Caco-2 (cell line): ENCODE results near the gene HS6ST2. TPM values are rescaled to one million over a fixed set of nuclear protein-coding genes. Genes with fewer than 3 reads are reported as not detected.

Experiments used
- BruUV-seq: library from RNA; stranded (reverse); fragments of 400-500 nt; replicated peaks from 2 replicates; lab custom pipeline; 2021; lab: Mats Ljungman, UMichigan
- CTCF ChIA-PET: fragments of 300-600 bp; sonication (Branson Sonifier 250); formaldehyde crosslinking; loops from one replicate; lab custom pipeline; 2022; ENCODE audit warnings: antibody characterized with exemption; lab: Charles Lee
- POLR2A ChIA-PET: fragments of 300-600 bp; sonication (Branson Sonifier 250); formaldehyde crosslinking; loops from one replicate; lab custom pipeline; 2022; ENCODE audit warnings: antibody characterized with exemption; lab: Charles Lee
- DNase-seq, 2 experiments: peaks; one replicate each; pipeline versions ENCODE4 v3.0.0 to v3.0.0-alpha.2; 2020 to 2022
- H3K27me3 ChIP-seq: replicated peaks from 2 replicates; pipeline ENCODE4 v1.6.0; 2011; ENCODE audit warnings: low read length; ENCODE audit not compliant: control insufficient read depth, insufficient read depth
- H3K36me3 ChIP-seq: 2 replicates; pipeline ENCODE4 v1.5.1; 2011; ENCODE audit warnings: low read length; ENCODE audit not compliant: control insufficient read depth, insufficient read depth
- H3K4me1 ChIP-seq: fragments of 250-450 bp; sonication (Bioruptor Pico); 2 replicates; pipeline ENCODE4 v1.5.1; 2020; ENCODE audit warnings: mild to moderate bottlenecking
- H3K4me3 ChIP-seq: 2 replicates; pipeline ENCODE4 v1.5.1; 2011; ENCODE audit warnings: low read depth, mild to moderate bottlenecking, control low read depth, low read length
- H3K9me3 ChIP-seq: fragments of 250-450 bp; sonication (Bioruptor Pico); 2 replicates; pipeline ENCODE4 v1.5.1; 2020; ENCODE audit warnings: mild to moderate bottlenecking, moderate library complexity
- H3K27ac Mint-ChIP-seq: one replicate; pipeline ENCODE4 v1.8.0; 2022; ENCODE audit warnings: mixed read lengths; ENCODE audit not compliant: unreplicated experiment
- H3K27me3 Mint-ChIP-seq: one replicate; pipeline ENCODE4 v1.8.0; 2022; ENCODE audit warnings: mixed read lengths; ENCODE audit not compliant: insufficient read depth, unreplicated experiment
- H3K36me3 Mint-ChIP-seq: one replicate; pipeline ENCODE4 v1.8.0; 2022; ENCODE audit warnings: mild to moderate bottlenecking, mixed read lengths; ENCODE audit not compliant: insufficient read depth, unreplicated experiment
- H3K4me1 Mint-ChIP-seq: one replicate; pipeline ENCODE4 v1.8.0; 2022; ENCODE audit warnings: low read depth, mixed read lengths; ENCODE audit not compliant: unreplicated experiment
- H3K4me3 Mint-ChIP-seq: one replicate; pipeline ENCODE4 v1.8.0; 2022; ENCODE audit warnings: mild to moderate bottlenecking, moderate library complexity, mixed read lengths; ENCODE audit not compliant: unreplicated experiment
- H3K9me3 Mint-ChIP-seq: one replicate; pipeline ENCODE4 v1.8.0; 2022; ENCODE audit warnings: mixed read lengths; ENCODE audit not compliant: unreplicated experiment
- CTCF ChIP-seq, 2 experiments: fragments of 200-600 bp in 1 of 2; IDR thresholded peaks; 1 replicate in 1 of 2; 2 replicates in 1 of 2; pipeline versions ENCODE4 v1.5.1 to v1.8.0; 2011 to 2022; ENCODE audit warnings: antibody characterized with exemption in 1 of 2, control low read depth in 1 of 2, inconsistent platforms in 1 of 2, low read depth in 1 of 2, low read length in 1 of 2, mild to moderate bottlenecking in 1 of 2, moderate library complexity in 1 of 2; ENCODE audit not compliant: insufficient read depth in 1 of 2, severe bottlenecking in 1 of 2, unreplicated experiment in 1 of 2
- intact Hi-C: fragments of 100-400 bp; cut with micrococcal nuclease; formaldehyde crosslinking; loops from one replicate; pipeline ENCODE4 v1.10.0; 2022; ENCODE audit not compliant: unreplicated experiment
- total RNA-seq: library from RNA; stranded (reverse); gene quantifications from 2 replicates; pipeline ENCODE4 v1.2.3, GENCODE V29; 2022

HS6ST2 gene
- total RNA-seq, 1 experiment from 2014 or later, result 34.9 TPM

GRCh38 chrX:132732236-132732635 is 226.2 kb downstream of the HS6ST2 start:
- no peaks in the 10 kb centered on the region for H3K4me1 ChIP-seq
- ChIA-PET CTCF (no interaction called here), POLR2A (no interaction called here)
- H3K4me3 Mint-ChIP-seq, result no peak overlapping the region
- no peaks in the 10 kb centered on the region for H3K36me3 ChIP-seq
- intact Hi-C loops, result no loop called here
- H3K27ac Mint-ChIP-seq, result no peak overlapping the region
- H3K27me3 Mint-ChIP-seq, result no peaks in the 10 kb centered on the region
- no TSS peak for BruUV-seq
- TF ChIP-seq CTCF (IDR thresholded peaks at IDR 0.05; ENCODE audit: insufficient read depth in 1 of 2, low read depth in 1 of 2, low read length in 1 of 2, severe bottlenecking in 1 of 2, unreplicated experiment in 1 of 2), result no peak
- no peaks in the 10 kb centered on the region for H3K4me1 Mint-ChIP-seq
- H3K4me3 ChIP-seq, result no peak overlapping the region
- no peaks in the 10 kb centered on the region for H3K27me3 ChIP-seq
- no peaks in the 10 kb centered on the region for H3K36me3 Mint-ChIP-seq
- H3K9me3 Mint-ChIP-seq, result no peaks in the 10 kb centered on the region
- no peaks in the 10 kb centered on the region for H3K9me3 ChIP-seq
- DNase-seq, result no peak

- no peaks in the 10 kb centered on the region for H3K36me3 ChIP-seq
- no peaks in the 10 kb centered on the region for H3K4me1 ChIP-seq
- no peak for DNase-seq
- no peak for TF ChIP-seq CTCF (IDR thresholded peaks at IDR 0.05; ENCODE audit: insufficient read depth in 1 of 2, low read depth in 1 of 2, low read length in 1 of 2, severe bottlenecking in 1 of 2, unreplicated experiment in 1 of 2)
- no peaks in the 10 kb centered on the region for H3K4me1 Mint-ChIP-seq
- H3K27me3 Mint-ChIP-seq, result no peaks in the 10 kb centered on the region
- BruUV-seq, result no TSS peak
- H3K4me3 Mint-ChIP-seq, result no peak overlapping the region
- ChIA-PET CTCF (no interaction called here), POLR2A (no interaction called here)
- no peak overlapping the region for H3K4me3 ChIP-seq
- no peaks in the 10 kb centered on the region for H3K9me3 Mint-ChIP-seq
- intact Hi-C loops, result no loop called here
- no peak overlapping the region for H3K27ac Mint-ChIP-seq
- no peaks in the 10 kb centered on the region for H3K9me3 ChIP-seq
- no peaks in the 10 kb centered on the region for H3K36me3 Mint-ChIP-seq
- no peaks in the 10 kb centered on the region for H3K27me3 ChIP-seq
Observed at GRCh38 chrX:132730726-132731125, 227.7 kb downstream of the HS6ST2 start.

GRCh38 chrX:132730266-132730665 is 228.2 kb downstream of the HS6ST2 start:
- BruUV-seq, result no TSS peak
- intact Hi-C loops, result no loop called here
- no peak for TF ChIP-seq CTCF (IDR thresholded peaks at IDR 0.05; ENCODE audit: insufficient read depth in 1 of 2, low read depth in 1 of 2, low read length in 1 of 2, severe bottlenecking in 1 of 2, unreplicated experiment in 1 of 2)
- no peaks in the 10 kb centered on the region for H3K27me3 ChIP-seq
- ChIA-PET CTCF (no interaction called here), POLR2A (no interaction called here)
- H3K9me3 ChIP-seq, result no peaks in the 10 kb centered on the region
- Mint-ChIP-seq H3K4me3 (no peak overlapping the region), H3K36me3 (no peaks in the 10 kb centered on the region), H3K4me1 (no peaks in the 10 kb centered on the region), H3K27ac (no peak overlapping the region), H3K27me3 (no peaks in the 10 kb centered on the region), H3K9me3 (no peaks in the 10 kb centered on the region)
- H3K36me3 ChIP-seq, result no peaks in the 10 kb centered on the region
- no peak overlapping the region for H3K4me3 ChIP-seq
- no peaks in the 10 kb centered on the region for H3K4me1 ChIP-seq
- no peak for DNase-seq
